Measurements from ENCODE around the gene RPS24. TPM values are rescaled to one million over a fixed set of nuclear protein-coding genes. Genes with fewer than 3 reads are reported as not detected.
"Not testable (repeated sequence)": the region's sequence is repeated elsewhere in the genome, so short reads cannot be mapped to it uniquely, and the experiment has no call there.

Gene RPS24
- total RNA-seq, 1 donor from 2014 or later = 2,505 TPM

DNA sequence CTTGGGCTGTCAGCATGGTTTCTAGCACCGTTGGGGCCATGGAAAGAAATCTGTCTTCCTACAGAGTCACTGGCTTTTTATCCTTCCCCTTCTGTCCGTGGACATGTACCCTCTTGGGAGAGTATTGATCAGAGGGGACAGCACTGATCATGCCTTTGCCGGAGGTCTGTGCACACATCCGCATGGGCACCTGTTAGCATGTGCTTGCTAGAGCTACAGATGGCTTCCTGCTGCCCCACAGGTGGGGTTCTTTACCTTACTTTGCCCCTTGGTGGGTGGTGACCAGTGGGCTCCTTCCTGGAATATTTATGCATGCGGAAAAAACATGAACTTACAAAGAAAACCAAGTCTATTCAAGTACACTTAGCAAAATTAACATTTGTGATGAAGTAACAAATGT is 24.9 kb downstream of the RPS24 start:
- no peak for DNase-seq

- no peak for DNase-seq
Measured at GRCh38 chr10:78059906-78060702, 26.4 kb downstream of the RPS24 start.

DNA sequence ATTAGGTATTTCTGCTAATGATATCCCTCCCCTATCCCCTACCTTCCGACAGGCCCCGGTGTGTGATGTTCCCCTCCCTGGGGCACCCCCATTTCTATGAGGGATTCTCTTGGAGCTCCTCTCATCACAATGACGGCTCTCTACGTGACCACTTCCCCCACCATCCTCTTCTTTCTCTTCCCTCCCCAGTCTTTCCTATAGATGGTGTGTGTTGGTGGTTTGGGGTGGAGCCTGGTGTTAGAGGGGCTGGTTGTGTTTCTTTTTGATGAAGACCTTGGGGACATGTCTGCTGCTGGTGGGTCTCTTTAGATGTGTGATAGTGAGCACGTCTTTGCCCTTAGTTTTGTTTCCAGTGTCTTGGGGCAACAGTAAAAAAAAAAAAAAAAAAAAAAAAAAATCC is 28.6 kb downstream of the RPS24 start:
- DNase-seq = no peak

DNA sequence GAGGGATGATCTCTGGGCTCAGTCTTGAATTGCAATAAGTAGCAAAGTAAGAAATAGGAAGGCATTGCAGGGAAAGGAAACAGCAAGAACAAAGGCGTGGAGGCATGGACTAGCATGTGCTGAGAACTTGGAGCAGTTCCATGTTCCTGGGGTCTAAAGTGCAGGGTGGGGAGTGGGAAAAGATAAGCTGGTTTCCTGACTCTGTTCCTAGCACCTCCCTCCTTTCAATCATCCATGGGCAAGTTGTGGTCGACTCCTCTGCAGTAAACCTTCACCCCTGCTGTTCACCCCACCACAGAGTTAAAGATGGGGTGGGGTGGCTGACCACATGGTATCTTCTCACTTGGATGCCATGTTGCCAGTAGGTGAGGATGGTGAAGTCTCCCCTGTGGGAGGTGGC is 29.6 kb downstream of the RPS24 start:
- no peak for DNase-seq

GRCh38 chr10:78064919-78065318 is 31.3 kb downstream of the RPS24 start:
- not testable (repeated sequence) for DNase-seq

- no peak for DNase-seq
Measured at GRCh38 chr10:78065611-78066010, 31.9 kb downstream of the RPS24 start.

DNA sequence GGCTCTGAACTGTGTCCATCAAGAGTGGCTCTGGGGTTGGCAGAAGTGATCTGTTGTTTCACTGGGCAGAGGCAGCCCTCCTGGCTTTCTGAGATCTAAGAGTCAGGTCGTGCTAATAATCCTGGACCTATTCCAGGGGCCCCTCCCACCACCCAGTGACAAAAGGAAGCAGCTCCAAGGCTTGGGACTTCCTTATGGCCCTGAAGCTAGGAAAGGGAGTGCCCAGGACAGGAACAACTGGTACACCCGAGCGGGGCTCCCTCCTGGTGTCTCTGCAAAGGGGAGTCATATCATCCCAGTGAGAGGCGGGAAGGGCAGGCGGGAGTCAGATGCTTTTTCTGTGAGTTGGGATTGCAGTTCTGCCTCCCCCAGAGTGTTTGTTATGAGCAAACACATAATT is 32.3 kb downstream of the RPS24 start:
- DNase-seq = no peak

DNA sequence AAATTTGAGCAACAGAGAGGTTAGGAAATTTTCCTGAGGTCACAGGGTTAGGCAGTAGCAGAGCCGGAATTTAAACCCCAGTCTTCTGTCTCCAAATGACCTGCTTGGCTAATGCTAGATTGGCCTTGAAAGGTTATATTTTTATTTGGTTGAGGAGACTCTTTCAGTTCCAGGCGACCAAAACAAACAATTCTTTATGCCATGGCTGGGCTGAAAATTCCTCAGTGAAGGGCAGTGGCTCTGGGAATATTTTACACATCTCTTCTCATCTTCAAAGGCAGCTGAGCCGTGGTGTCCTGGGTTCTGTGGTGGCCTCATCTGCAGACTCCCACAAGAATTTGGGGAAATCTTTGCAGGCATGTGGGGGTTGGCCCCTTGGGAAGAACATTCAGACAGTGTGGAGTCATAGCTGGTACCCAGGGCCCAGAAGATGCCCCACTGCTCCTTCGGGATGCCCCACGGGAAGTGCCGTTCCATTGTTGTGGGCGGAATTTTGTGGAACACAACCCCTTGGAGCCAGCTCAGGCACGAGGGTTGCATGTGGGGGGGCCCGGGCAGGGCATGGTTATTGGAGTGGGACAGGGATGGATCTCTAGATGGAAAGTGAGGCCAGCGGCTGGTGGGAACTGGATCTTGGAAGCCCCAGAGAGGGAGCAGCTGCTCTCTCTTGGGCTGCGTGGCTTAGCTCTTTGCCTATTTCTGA is 33.2 kb downstream of the RPS24 start:
- DNase-seq = no peak

DNA sequence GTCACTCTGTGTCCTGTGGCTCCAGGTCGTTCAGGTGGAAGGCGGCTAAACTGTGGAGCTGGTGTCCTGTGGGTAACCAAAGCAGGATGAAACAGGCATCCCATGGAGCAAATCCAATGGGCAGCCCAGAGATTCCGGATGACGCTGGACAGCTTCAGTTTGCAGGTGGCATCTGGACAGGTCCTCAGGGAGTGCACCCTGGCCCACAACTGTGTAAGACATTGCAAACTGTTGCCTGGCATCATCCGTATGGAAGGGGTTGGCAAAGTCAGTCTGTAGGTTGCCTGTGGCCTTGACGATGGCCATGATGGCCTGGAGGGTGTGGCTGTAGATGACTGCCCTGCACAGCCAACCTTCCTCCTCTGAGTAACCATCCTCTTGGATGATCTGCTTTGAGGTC is 35.5 kb downstream of the RPS24 start:
- no peak for DNase-seq

DNA sequence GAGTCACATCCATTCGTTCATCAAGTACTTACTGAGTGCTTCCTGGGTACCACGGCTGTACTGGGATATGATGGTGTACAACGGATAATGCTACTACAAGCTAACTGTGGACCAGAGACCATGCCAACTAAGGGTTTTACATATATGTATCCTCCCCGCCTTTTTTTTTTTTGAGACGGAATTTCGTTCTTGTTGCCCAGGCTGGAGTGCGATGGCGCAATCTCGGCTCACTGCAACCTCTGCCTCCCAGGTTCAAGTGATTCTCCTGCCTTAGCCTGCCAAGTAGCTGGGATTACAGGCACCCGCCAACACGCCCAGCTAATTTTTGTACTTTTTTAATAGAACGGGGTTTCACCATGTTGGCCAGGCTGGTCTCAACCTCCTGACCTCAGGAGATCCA is 36.4 kb downstream of the RPS24 start:
- not testable (repeated sequence) for DNase-seq

DNA sequence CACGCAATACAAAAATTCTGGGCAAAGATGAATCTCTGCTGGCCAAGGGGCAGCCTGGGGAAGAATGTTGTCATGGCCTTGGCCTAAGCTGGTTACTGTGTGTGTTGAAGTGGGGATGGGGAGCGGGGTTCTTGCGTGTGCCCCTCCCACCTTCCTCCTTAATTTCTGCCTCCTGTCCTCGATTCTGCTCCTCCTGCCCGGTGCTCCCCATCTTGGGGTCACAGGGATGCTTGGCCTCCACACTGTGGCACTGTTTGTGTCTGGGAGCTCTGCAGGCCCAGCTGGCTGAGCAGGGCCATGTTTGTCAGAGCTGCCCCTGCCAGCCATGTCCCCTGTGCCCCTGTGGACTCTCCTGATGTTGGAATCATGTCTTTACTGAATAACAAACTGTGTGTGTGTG is 37.1 kb downstream of the RPS24 start:
- DNase-seq = no peak

DNA sequence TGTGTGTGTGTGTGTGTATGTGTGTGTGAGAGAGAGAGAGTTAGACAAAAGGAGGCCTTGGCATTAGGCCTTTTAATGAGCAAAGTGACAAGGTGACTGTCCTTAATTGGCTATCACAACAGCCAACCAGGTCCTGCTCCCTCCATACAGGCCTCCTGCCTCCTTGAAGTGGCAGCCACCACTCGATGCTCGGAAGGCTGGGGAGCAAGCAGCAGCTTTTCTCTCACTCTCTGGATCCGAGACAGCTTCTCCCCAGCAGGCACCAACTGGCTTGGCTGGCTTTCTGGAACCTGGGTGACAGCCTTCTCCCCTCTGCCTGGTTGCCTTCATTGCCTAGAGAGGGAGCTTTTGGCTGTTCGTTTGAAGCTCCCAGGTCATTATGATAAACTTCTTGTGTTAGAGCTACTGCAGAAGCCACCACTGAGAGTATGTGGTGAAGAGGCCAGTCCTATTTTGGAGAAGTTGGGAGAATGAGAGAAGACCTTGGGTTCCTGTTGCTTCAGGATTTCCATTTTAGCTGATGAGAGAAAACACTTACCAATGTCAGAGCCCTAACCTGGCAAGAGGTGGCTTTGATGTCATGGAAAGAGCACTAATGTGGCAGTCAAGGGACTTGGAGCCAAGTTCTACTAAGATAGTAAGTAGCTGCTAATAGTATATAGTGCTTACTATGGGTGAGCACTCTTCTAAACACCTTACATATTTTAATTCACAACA is 37.6 kb downstream of the RPS24 start:
- DNase-seq = no peak

DNA sequence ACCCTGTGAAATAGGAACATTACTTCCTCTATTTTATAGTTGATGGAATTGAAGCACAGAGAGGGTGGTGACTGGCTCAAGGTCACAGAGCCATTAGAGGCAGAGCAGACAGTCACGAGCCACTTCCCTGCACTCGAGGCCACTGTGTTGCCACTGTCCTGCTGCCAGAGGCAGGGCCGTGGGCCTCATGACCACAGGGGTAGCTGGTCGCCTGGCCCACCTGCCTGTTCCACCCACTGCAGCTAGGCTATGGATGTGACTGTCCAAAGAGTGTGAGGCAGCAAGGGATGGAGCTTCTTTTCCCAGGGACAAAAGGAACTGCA is 38.2 kb downstream of the RPS24 start:
- DNase-seq = no peak

- DNase-seq = no peak
Measured at GRCh38 chr10:78072504-78072903, 38.8 kb downstream of the RPS24 start.

GRCh38 chr10:78075806-78076205 is 42.1 kb downstream of the RPS24 start:
- DNase-seq = not testable (repeated sequence)

DNA sequence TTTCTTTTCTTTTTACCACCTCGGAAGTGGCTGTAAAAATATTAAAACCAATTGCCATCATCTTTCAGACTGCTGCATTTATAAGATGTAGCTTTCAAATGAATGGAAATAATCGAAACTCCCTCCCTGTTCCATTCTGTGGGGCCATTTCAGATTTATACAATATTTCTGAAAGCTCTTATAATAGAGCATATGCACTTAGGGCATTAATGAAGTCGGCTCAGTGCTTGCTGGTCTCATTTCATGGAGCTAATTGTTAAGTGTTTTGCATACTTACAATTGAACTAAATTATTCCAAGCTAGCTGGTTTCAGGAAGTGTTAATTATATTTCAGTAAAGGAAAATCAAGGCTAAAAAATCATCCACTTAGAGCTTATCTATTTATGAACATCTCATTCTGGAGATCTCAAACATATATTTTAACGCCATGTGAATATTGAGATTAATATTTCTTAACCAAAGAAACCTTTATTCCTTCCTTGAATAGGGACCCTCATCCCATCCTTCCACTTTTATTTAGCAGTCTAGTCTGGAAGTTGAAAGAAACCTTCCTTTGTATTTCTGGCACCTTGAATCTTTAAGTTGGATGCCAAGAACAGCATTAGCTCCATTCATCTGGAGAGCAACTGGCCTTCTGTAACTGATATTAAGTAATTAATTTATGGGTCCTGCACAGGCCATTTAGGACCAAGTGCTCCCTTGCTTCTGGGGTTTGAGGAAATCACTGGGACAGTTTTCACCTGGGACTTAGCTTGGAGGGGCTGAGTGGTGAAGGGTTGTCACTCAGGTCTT is 45.1 kb downstream of the RPS24 start:
- no peak for DNase-seq

DNA sequence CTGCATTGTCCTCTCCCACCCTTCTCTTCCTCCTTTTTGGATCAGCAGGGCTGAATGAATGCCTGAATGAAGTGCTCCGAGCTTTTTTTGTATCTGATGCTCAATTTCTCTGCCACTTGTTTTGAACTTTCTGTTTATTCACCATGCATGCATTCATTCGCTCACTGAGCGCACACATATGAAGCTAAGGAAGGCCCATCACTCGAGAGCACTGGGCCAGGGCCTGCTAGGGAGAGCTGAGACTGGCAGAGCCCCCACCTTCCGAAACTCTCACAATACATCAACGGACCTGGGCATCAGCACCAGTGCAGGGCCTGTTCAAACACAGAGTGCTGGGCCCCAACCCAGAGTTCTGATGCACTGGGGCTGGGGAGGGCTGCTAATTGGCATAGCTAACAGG is 45.7 kb downstream of the RPS24 start:
- DNase-seq = no peak

GRCh38 chr10:78081292-78081691 is 47.6 kb downstream of the RPS24 start:
- DNase-seq = no peak

DNA sequence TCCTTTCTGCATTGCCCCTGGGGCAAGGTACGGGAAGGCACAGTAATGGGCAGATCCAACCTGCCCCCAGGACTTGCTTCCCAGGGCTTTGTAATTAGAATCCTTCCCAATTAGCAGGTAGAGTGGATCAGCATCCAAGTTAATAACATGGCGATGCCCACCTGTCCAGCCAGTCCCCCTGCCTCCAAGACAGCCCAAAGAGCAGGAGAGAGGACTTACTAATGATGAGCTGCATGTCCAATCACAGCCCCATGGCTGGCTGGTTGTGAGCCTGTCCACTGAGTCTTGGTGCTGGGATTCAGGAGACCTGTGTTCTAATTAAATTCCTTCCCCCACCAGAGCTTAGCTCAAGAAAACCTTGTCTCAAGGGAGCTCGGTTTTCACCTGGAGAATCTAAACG is 49.0 kb downstream of the RPS24 start:
- no peak for DNase-seq

Data from dermis blood vessel endothelial cell (primary cell).